ENCODE measurements around the gene TMEM107.
"Not testable (repeated sequence)": the region's sequence is repeated elsewhere in the genome, so short reads cannot be mapped to it uniquely, and the experiment has no call there.

The TMEM107 gene

GRCh38 chr17:8189041-8189710 is 13.0 kb upstream of the TMEM107 start:
- peak; percentile 16 for DNase-seq

GRCh38 chr17:8188263-8188839 is 12.2 kb upstream of the TMEM107 start:
- DNase-seq: peak; percentile 19

- DNase-seq: peak; percentile 93
Measured at GRCh38 chr17:8187517-8188262, 11.5 kb upstream of the TMEM107 start.

GRCh38 chr17:8186787-8187516 is 10.8 kb upstream of the TMEM107 start:
- peak; percentile 94 for DNase-seq

- DNase-seq: no peak
Measured at GRCh38 chr17:8186446-8186786, 10.2 kb upstream of the TMEM107 start.

- peak; percentile 93 for DNase-seq
Measured at GRCh38 chr17:8185582-8186445, 9.6 kb upstream of the TMEM107 start.

- DNase-seq: no peak
Measured at GRCh38 chr17:8176998-8177731, 985 bp upstream of the TMEM107 start.

- no peak for DNase-seq
Measured at GRCh38 chr17:8175795-8176196, 384 bp downstream of the TMEM107 start.

GRCh38 chr17:8173871-8174322 is 2.3 kb downstream of the TMEM107 start:
- no peak for DNase-seq

GRCh38 chr17:8173056-8173870 is 2.9 kb downstream of the TMEM107 start:
- DNase-seq: peak; percentile 93

- DNase-seq: not testable (repeated sequence)
Measured at GRCh38 chr17:8170186-8170585, 6.0 kb downstream of the TMEM107 start.

GRCh38 chr17:8167526-8167925 is 8.7 kb downstream of the TMEM107 start:
- DNase-seq: no peak

- DNase-seq: no peak
Measured at GRCh38 chr17:8166731-8167130, 9.4 kb downstream of the TMEM107 start.

- no peak for DNase-seq
Measured at GRCh38 chr17:8164815-8165131, 11.4 kb downstream of the TMEM107 start.

GRCh38 chr17:8163978-8164814 is 12.0 kb downstream of the TMEM107 start:
- peak; percentile 88 for DNase-seq

GRCh38 chr17:8162997-8163977 is 12.9 kb downstream of the TMEM107 start:
- peak; percentile 34 for DNase-seq

GRCh38 chr17:8162233-8162996 is 13.8 kb downstream of the TMEM107 start, which contains the start of gene VAMP2:
TSS of gene VAMP2 (minus strand) at chr17:8162948. CDS start at chr17:8162879, 69 bp downstream.
- DNase-seq: peak; percentile 86
